Measurements from ENCODE around the gene VSX1.

VSX1 gene

DNA sequence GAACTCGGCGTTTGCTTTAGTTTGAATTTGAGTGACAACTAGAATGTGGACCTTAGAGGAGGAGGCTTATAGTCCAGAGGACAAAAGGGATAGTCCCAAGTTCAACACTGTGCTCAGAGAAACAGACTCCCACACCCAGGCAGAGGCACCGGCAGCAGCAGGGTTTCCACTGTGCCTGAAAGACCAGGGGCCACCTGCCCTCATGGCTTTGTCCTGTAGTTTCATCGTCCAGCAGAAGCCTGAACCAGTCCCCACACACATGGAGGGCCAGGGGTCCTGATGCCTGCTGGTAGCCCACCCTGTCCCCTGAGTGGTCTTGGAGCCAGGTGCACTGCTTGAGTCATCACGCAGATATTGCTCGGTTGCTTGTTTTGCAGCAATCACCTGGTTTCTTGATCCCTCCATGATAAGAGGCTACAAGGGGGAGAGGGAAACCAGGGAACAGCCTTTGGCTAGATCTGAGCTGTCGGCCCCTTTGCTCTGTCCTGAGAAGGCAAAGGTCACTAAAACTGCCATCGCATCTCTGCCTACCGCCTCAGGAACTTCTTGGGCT is 16.8 kb downstream of the VSX1 start:
- no peak for FAIRE-seq

DNA sequence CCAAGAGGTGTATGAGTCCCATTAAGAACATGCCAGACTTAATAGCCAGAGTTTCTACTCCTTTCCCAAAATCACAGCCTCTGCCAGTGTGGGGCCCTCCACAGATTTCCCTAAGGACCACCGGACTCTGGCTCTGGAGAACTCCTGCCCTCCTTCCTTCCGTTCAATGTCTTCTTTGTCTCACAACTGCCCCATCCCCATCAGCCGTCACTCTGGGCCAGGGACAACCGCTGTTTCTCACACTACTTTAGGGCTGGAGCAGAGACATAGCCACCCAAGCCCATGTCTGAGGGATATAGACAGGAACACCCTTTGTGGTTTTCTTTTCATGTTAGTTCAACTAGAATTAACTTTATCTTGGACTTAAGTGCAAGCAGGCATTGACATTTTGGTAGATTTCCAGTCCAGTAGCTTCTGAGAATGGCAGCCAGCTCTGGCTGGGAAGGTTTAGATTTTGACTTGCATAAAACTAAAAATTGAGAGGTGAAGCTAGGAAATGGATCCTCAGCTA is 17.3 kb downstream of the VSX1 start:
- no peak for FAIRE-seq

DNA sequence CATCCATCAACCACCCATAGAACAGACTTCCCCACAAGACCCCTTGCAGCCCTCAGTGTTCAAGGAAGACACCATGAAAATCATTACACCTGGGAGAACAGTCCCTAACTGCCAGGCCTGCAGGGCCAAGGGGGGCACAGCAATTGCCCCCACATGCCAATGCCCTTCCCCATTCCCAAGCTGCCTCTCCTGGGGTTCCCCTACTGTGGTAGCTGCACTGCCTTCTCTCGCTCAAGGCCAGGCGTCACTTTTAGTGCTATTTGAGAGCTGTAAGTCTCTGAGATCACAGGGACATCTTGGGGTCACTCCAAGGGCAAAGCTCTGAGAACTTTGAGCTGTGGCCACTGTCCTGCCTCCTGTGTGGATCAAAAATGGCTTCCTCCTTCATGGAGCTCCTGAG is 18.0 kb downstream of the VSX1 start:
- FAIRE-seq = no peak

DNA sequence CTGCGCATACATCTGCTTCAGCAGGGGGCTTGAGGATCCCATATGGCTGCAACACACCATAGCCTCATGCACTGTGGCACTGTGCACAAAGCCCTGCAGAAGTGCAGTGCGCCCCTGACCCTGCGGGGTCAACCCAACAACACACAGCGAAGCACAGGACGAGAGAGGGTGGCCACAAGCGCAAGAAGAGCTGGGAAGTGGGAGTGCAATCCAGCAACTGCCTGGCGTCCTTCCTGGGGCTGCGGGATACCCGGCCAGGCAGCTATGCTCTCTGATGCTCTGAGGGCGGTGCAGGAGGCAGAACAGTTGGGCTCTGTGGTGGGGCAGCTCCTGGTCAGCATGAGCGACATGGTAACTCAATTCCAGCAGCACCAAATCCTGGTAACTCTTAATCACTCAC is 18.4 kb downstream of the VSX1 start:
- no peak for FAIRE-seq

DNA sequence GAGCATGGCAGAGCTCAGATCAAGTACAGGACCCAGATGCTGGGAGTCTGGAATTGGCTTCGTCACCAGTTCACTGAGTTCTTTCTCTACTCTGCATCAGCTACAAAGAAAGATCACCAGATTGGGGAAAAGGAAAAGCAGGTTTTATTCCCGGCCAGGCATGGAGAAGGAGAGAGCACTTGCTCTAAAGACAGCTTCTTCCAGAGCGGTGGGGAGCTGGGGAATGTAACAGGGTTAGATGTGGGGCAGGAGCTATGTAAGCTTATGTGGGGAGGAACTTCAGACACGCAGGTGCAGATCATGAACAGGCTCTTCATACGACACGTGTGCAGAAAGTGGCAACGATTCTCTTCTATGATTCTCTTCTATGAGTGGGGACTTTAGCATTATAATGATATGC is 19.1 kb downstream of the VSX1 start:
- no peak for FAIRE-seq

DNA sequence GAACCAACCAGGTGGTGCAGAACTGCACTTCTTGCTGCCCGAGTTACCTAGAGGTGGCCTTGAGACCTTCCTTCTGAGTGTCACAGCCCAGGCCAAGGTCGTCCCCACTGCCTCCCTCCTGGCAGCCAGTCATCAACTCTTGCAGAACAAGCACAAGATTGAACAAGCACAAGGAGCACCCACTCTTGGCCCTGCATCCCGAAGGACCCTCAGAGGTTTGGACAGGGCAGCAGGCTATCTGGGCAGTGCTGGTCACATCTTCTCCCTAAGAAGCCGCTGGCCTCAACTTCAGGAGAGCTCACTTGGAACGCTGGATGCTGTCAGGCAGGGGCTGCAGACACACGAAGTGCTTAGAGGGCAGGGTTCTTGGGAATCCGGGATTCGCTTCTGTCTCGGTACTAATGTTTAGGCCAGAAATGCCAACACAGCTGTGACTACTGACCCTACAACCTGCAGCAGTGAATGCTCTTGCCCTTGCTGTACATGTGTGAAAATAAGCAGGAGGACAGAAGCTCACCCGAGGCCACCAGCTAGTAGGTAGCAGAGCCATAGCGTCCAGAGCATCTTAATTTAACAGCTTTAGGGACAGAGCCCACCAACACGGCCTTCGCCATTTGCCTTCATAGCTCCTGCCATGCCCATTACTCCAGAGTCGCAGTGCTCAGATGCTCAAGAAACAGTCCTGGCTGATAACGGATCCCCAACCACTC is 20.0 kb downstream of the VSX1 start:
- no peak for FAIRE-seq

DNA sequence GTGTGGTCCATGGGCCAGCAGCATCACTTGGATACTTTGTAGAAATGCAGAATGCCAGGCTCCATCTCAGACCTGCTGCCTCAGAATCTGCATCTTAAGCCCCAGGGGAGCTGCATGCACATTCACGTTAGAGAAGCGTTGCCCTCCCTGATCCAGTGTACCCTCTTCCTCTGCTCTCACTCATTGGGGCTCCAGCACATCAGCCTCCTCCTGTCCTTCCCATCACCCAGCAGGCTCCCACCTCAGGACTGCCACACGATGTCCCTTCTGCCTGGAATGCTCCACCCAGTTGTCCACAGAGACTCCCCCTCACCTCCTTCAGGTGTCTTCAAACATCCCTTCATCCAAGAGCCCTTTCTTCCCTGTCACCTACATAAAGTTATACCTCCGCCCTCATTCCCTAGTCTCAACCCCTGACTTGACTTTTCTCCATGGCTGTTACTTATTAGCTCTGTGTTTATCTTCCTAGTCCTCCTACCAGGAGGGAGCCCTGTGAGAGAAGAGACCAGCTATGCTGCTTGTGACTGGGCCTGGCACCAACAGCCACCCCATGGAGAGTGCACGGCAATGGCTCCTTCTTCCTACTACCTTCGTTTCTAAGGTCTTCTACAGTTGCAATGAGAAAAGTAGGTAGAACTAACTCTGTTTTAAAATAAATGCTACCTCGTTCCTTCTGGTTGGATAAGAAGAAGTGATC is 20.7 kb downstream of the VSX1 start:
- FAIRE-seq = no peak

DNA sequence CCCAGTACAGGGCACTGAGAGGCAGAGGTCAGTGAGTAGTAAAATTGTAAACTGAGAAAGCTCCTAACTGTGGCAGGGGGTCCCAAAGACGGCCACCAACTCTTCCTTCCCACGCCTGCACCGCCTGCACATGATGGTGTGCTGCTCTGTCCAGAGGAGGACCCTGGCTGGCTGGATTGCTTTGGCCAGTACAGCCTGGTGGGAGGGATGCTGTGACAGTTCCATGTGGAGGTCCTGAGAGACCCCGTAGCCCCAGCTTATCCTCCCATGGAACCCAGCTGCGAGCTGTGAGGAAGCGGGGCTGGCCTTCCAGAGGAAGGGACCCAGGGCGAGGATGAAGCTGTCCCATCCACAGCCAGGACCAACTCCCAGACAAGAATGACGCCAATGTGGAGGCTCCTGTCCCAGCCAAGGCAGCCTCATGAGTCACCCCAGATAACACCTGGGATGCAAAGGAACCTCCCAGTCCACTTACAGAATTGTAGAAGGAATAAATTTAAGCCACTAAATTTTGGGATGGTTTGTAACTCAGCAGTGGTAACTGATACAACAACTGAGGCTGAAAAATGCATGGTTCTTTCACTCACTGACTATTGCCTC is 22.0 kb downstream of the VSX1 start:
- no peak for FAIRE-seq

DNA sequence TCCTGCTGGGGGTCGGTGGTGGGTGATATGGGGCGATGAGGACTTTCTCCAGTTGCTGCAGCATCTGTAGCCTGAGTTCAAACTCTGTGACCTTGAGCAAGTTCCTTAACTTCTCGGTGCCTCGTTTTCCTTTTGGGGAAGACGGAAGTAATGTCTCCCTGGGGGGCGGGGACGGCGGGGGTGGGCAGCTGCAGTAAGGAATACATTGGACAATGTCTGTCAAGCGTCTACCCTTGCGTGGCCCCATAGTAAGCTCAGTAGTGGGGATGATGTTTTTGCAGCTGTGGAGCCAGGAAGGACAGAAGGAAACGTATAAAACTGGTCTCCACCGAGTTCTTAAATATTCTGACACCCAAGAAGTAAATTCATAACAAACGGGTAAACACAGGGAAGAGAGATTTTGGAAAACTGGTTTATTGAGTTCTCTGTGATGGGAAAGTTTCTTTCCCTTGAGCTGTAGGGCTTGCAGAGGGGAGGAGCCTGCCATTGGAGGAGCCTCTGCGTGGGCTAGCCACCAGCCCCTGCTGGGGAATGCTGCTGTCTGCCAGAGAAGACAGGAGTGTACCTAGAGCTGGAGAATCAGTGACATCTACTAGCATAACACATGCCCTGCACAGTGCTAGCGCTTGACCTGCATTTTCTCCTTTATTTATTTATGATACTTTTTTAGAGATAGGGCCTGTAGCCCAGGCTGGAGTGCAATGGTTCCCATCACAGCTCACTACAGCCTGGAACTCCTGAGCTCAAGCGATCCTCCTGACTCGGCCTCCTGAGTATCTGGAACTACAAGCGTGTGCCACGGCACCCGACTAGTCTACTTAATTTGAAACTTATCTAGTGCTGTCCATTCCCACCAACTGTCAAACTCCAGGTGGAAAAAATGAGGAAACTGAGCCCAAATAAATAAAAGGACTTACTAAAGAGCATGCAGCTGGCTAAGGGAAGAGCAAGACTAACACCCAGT is 22.8 kb downstream of the VSX1 start:
- FAIRE-seq = no peak

DNA sequence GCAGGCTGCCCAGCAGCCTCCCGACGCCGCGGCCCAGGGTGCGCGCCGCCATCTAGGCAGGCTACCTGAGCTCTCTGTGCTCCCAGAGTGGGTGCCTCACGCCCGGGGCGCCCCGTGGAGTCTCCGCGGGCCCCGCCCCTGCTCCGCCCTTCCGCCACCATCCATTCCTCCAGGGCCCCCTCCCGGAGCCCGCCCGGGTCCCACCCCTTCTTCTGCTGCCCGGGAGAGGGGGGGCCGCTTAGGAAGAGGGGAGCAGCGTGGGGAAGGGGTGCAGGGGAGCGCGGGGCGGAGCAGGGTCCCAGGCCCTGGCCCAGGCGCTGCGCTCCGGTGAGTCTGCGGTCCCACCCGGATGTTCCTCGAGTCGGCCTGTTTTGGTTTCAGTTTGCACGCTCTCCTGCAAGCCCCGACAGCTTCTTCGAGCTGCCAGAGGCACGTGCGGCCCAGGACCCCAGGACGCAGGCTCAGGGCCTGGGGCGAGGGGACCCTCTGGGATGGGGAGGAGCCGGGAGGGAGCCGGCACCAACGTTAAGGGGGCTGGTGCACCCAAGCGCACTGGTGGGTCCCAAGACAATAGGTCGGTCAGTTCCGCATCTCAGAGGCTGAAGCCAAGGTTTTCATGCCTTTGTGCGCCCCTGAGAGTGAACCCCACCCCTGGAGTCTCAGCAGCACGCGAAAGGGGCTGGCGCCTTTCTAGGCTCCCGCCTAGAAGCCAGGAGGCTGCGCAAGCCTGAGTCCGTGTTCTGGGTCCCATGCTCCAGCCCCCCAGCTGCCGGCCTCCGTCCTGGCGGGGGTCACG is 23.7 kb downstream of the VSX1 start, which contains the start of gene ACSS1:
Gene ACSS1, minus strand, starts transcription at position 89 of the 796 bp plus-strand sequence. Its CDS starts 37 bp downstream, at position 52.
- no peak for FAIRE-seq

DNA sequence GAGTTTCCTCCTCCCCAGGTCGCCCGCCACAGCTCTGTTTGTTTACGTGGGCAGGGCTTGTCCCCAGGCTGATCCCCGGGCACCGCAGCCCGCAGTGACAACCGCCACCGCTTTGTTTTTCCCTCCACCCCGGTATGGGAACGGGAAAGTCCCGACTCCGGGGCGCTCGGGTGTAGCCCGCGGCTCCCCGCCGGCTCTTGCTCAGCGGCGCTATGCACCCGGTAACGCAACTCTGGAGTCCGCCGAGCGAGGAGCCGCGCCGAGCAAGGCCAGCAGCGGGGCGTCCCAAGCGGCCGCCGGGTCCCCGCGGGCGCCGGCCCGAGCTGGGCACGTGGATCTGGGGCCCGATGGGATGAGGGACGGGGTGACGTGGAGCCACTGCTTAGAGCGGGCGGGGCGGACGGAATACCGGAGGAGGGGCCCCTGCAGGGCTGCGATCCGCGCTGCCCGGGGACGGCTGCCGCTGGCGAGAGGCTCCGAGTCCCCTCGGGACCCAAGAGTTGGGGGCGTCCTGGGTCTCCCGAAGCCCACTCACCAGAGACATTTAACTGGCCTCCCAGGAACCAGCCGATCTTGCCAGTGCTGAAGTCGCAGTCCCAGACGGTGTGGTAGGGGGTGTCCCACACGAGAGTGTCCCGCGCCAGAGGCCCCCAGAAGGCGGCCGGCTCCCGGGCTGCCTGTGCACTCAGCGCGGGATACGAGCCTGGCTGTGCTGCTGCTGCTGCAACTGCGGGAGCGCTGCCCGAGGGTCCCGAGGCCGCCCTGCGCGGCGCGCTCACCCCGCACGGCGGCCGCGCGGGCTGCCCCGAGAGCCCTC is 24.5 kb downstream of the VSX1 start:
- FAIRE-seq = no peak

DNA sequence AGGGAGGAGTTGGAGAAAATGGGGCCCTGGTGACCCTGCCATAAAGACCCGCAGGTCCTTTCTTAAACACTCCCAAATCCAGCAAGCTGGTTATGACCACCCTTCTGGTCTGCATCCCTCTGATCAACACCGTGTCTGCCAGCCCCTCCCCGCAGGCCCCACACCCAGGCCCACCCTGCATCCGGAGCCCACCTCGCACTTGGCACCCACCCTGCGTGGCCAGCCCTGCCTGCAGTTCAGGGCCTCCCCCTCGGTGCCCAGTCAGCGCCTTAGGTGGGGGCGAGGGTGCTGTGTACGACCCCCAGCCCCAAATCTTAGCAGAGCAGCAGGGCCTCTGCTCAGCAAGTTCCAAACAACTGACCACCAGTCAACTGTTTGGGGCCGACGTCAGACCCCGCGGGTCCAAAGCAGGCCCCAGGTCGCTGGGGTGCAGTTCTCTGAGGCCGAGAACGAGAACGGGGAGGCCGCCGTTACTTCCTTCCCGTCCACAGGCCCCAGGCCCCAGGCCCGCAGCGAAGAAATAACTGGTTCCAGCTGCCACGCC is 25.2 kb downstream of the VSX1 start:
- FAIRE-seq = no peak

DNA sequence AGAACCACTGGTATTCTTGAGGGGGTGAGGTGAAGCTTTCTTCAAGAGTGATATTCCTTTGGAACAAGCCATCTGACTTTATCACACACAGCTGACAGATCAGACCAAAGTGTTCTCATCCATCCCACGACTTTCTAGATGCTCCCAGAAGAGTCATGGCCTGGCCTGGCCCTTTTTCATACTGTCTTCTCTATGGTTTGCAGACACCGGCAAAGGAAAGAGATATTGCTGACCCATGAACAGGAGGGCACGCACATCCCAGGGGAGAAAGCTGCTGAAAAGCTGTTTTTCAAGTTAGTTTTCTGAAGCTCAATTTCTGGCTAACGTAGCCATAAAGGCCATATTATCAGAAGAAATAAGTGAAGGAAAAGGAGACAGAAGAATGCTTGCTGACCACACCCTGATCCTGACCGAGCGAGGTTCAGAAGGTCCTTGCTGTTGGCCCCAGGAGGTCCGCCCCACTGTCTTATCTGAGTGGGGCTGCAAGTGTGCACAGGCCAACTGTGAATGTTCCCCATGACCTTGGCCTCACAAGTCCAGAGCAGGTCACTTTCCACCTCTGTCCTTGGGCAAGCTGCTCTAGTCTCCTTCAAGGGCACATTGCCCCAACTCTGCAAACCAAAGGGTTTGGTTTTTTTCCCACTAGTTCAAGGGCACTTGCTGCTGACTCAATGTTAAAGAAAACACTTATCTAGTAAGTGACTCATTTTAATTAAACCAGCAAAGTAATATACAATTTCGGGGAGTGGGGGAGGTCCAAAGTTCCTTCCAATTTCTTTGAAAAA is 26.0 kb downstream of the VSX1 start:
- FAIRE-seq = no peak

DNA sequence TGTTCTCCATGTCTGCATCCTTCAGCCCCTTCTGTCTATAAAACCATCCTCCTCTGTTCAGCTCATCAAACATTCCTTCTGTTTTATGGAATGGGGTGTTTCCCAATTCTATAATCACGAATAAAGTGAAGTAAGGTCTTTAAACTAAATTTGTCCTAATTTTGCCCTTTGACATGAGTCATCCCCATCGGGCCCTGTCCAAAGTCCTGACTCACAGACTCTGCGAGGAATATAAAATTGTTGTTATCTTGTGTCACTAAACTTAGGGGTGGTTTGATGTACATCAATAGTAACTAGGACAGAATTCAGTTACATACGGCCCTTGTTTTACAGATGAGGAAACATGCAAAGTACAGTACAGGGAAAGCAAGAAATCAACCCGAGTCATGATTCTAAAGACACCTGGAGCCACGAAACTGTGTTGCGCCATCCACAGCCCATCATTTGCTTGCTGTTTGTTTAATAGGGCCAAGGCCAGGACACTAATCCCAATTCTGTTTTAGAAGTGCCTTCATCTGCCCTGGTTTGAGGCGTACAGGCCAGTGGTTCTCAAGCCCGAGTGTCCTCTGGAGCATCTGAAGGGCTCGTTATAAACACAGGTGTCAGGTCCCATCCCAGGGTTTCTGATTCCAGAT is 26.8 kb downstream of the VSX1 start:
- FAIRE-seq = no peak

DNA sequence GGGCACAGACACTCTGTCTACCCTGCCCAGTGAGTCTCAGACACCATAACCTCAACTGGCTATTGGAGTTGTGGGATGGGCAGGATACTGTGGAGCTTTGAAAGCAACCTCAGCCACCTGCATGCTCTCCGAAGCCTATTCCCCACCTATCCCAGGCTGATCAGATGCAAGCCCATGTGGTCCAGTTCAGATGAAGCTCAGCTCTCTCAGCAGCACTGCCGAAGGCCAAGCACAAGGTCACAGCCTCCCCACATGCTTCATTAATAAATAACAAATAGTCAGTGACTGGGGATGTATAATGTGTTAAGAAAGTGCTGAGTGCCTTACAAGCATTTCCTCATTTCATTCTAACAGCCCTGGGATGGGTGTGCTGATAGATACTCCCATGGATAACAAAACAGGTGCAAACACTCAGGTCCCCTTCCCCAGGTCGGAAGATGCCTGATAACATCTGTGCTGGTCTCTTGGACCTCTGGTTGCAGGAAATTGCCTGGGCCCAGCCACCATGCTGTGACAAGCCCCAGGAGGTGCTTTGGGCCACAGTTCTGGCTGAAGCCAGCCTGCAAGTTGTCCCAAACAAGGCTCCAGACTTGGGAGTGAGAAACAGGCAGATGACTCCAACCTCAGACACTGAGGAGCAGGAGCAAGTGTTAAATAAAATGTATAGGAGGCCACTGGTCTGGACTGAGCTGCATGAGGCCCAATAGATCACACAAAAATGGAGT is 27.7 kb downstream of the VSX1 start:
- FAIRE-seq = no peak

DNA sequence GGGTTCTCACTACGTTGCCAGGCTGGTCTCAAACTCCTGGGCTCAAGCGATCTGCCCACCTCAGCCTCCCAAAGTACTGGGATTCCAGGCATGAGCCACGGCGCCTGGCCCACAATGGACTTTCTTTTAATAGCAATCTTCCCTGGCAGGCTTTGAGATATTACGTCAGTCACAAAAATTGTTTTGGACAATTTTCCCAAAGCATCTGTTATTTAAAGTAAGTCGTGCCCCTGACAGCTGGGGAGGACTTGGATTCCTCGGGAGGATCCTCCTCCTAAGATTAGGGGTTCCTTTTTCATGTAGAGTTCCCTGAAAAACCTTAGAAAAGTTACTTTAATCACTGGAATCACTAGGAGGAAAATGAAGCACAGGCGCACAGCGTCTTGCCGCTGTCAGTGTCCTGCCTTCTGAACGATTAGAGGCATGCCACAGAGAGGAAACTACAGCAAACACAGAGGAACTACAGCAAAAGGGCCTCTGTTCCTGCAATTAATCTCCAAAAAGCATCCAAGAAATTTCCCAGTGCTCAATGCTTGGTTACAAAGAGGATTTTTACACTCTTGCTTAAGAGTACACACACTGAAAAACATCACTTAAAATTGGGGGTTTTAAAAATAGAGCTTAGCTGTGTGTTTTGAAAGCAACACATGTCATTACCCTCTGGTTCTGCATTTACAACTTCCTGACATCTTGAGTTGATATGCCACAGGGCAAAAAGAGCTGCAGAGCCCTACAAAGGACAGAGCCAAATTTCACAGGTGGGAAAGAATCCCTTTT is 28.5 kb downstream of the VSX1 start:
- FAIRE-seq = peak; percentile 15
